H1 (cell line): ENCODE data around the gene LKAAEAR1. TPM values are rescaled to one million over a fixed set of nuclear protein-coding genes. Genes with fewer than 3 reads are reported as not detected.

ENCODE experiments used
- CHD7 ChIP-seq: fragments of 300-600 bp; sonication (generic); IDR thresholded peaks from 2 replicates; pipeline ENCODE4 v1.7.1; 2012; ENCODE audit warnings: low read length, moderate library complexity, mild to moderate bottlenecking, inconsistent platforms; ENCODE audit not compliant: insufficient replicate concordance
- CTCF ChIP-seq, 3 experiments: IDR thresholded peaks; 1 replicate in 2 of 3; 2 replicates in 1 of 3; pipeline versions ENCODE4 v1.5.1 to v1.6.1; 2011; ENCODE audit warnings: low read length in 3 of 3, mild to moderate bottlenecking in 3 of 3, inconsistent platforms in 2 of 3, low read depth in 1 of 3, moderate library complexity in 1 of 3; ENCODE audit not compliant: insufficient read depth in 1 of 3; ENCODE audit errors: control extremely low read depth in 1 of 3
- GTF2F1 ChIP-seq: IDR thresholded peaks from 2 replicates; pipeline ENCODE4 v1.6.1; 2012; ENCODE audit warnings: low read depth, low read length, improper control_type of control experiment, borderline replicate concordance
- KDM4A ChIP-seq: IDR thresholded peaks from one replicate; pipeline ENCODE4 v1.7.1; 2012; ENCODE audit warnings: low read depth, mild to moderate bottlenecking, moderate library complexity, low read length, inconsistent platforms; ENCODE audit not compliant: severe bottlenecking
- POLR2AphosphoS5 ChIP-seq: IDR thresholded peaks from 2 replicates; pipeline ENCODE4 v1.6.1; 2011; ENCODE audit warnings: low read depth, low read length
- POU5F1 ChIP-seq: IDR thresholded peaks from 2 replicates; pipeline ENCODE4 v1.6.1; 2011; ENCODE audit warnings: low read depth, mild to moderate bottlenecking, low read length, moderate library complexity
- SIN3A ChIP-seq, 2 experiments: IDR thresholded peaks in 1 of 2; conservative IDR thresholded peaks in 1 of 2; 2 replicates each; pipeline ENCODE4 v1.6.1; 2011 to 2012; ENCODE audit warnings: low read length in 2 of 2, improper control_type of control experiment in 1 of 2, low read depth in 1 of 2, mild to moderate bottlenecking in 1 of 2
- SP2 ChIP-seq: IDR thresholded peaks from 2 replicates; pipeline ENCODE4 v1.6.1; 2012; ENCODE audit warnings: mild to moderate bottlenecking, low read length, inconsistent platforms
- TBP ChIP-seq: IDR thresholded peaks from 2 replicates; pipeline ENCODE4 v1.6.1; 2011; ENCODE audit warnings: low read depth, low read length, improper control_type of control experiment
- polyA plus RNA-seq, 7 experiments: library from polyadenylated mRNA; depleted of rRNA in 3 of 7; stranded (reverse) in 5 of 7; unstranded in 2 of 7; fragments of >200 nt in 5 of 7; fragments of 200-250 nt in 2 of 7; gene quantifications; 1 replicate in 5 of 7; 2 replicates in 1 of 7; 4 replicates in 1 of 7; pipeline versions ENCODE4 v1.2.1 to v1.2.3, GENCODE V29; 2011 to 2013; ENCODE audit warnings: missing spikeins in 2 of 7, mixed read lengths in 2 of 7
- total RNA-seq: library from RNA; stranded (reverse); fragmentation: NEBNext Ultra II Directional; extraction: Animal tissue kit (Norgen Biotek cat#: 25700); gene quantifications from 2 replicates; pipeline ENCODE4 v1.2.1, GENCODE V29; 2021

The LKAAEAR1 gene
- total and polyA plus RNA-seq, 2 of the 8 experiments (the other 6 are each of a cell fraction or from before 2014, with no cell fraction given), result 0.41 to 0.53 TPM

- TF ChIP-seq CTCF (IDR thresholded peaks at IDR 0.05; ENCODE audit: control extremely low read depth in 1 of 3, insufficient read depth in 1 of 3, low read depth in 1 of 3, low read length in 3 of 3) (no peak), CHD7 (no peak), TBP (no peak), SIN3A (conservative IDR thresholded peaks at IDR 0.05 in 1 of 2, IDR thresholded peaks at IDR 0.05 in 1 of 2; ENCODE audit: low read depth in 1 of 2, low read length in 2 of 2) (no peak), POU5F1 (no peak), SP2 (no peak), GTF2F1 (no peak), KDM4A (no peak), POLR2AphosphoS5 (no peak)
Measured at GRCh38 chr20:64058536-64058935, 25.7 kb downstream of the LKAAEAR1 start (continued).
